ENCODE measurements around the gene ABCD4. TPM values are rescaled to one million over a fixed set of nuclear protein-coding genes. Genes with fewer than 3 reads are reported as not detected.

Gene ABCD4
- total and polyA plus RNA-seq, 2 experiments from 2014 or later = 24.1 to 26.3 TPM

DNA sequence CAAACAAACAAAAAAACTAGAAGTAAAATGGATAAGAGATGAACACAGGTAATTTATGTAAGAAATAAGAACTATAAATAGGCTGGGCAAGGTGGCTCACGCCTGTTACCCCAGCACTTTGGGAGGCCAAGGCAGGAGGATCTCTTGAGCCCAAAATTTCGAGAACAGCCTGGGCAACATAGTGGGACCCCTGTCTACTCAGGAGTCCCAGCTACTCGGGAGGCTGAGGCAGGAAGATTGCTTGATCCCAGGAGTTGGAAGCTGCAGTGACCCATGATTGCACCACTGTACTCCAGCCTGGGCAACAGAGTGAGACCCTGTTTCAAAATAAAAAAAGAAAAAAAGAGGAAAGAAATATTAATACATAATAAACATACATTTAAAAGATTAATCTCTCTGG, 22.7 kb upstream of the ABCD4 start:
- Histone ChIP-seq H3F3A (ENCODE audit: insufficient read depth) (no peaks in the 10 kb centered on the region), H3K4me1 (ENCODE audit: insufficient read depth) (no peaks in the 10 kb centered on the region), H3K9me2 (ENCODE audit: insufficient read depth) (no peaks in the 10 kb centered on the region), H4K20me1 (ENCODE audit: insufficient read depth) (no peaks in the 10 kb centered on the region), H3K4me2 (ENCODE audit: unreplicated experiment) (no peak overlapping the region), H3K79me2 (ENCODE audit: insufficient read depth) (no peaks in the 10 kb centered on the region), H3K4me3 (no peak overlapping the region), H3K9me3 (ENCODE audit: low read depth) (no peaks in the 10 kb centered on the region), H3K27me3 (replicated peaks; ENCODE audit: insufficient read depth) (peaks cover 13% of the 10 kb centered on the region), H3K9ac (no peak overlapping the region), H2AFZ (no peak overlapping the region), H3K27ac (no peak overlapping the region), H3K36me3 (ENCODE audit: low read depth) (no peaks in the 10 kb centered on the region)
- DNase-seq = no peak
- no peak for TF ChIP-seq EZH2phosphoT487 (IDR thresholded peaks at IDR 0.05; ENCODE audit: insufficient read depth, low read depth)
- 28 to 44% methylated on average over 3 of the region's 3 CpGs for WGBS, 2 experiments (ENCODE audit: low coverage in 1 of 2, low lambda C conversion rate in 2 of 2, missing lambda C conversion rate in 2 of 2)
- in situ Hi-C loops (cut with MboI) = no loop called here

DNA sequence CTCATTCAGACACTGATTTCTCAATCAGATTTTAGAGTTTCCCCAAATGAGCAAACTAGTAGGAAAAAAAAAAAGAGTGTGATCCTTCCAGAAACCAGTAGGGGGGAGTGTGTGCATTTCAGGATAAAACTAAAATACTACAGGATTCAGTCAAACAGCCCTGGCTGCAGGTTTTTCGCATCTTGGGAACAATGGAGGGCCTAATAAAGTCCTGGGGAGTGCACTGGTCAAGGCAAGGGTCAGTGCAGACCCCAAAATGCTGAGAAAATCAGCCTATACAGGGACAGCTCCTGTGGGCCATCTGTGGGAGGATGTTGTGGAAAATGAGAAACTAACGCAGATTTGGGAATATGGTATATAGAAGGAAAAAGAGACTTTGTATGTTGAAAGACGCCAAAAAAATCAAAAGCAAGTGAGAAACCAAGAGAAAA, 22.2 kb upstream of the ABCD4 start:
- Histone ChIP-seq H3K4me2 (ENCODE audit: unreplicated experiment) (no peak overlapping the region), H3K79me2 (ENCODE audit: insufficient read depth) (no peaks in the 10 kb centered on the region), H4K20me1 (ENCODE audit: insufficient read depth) (no peaks in the 10 kb centered on the region), H3K27me3 (replicated peaks; ENCODE audit: insufficient read depth) (peaks cover 13% of the 10 kb centered on the region), H3K4me3 (no peak overlapping the region), H3K36me3 (ENCODE audit: low read depth) (no peaks in the 10 kb centered on the region), H3K9me3 (ENCODE audit: low read depth) (no peaks in the 10 kb centered on the region), H3K4me1 (ENCODE audit: insufficient read depth) (no peaks in the 10 kb centered on the region), H3K9ac (no peak overlapping the region), H3K9me2 (ENCODE audit: insufficient read depth) (no peaks in the 10 kb centered on the region), H3K27ac (no peak overlapping the region), H2AFZ (no peak overlapping the region), H3F3A (ENCODE audit: insufficient read depth) (no peaks in the 10 kb centered on the region)
- DNase-seq = peak; percentile 63
- in situ Hi-C loops (cut with MboI) = no loop called here
- TF ChIP-seq EZH2 (IDR thresholded peaks at IDR 0.05; ENCODE audit: insufficient read depth, poor library complexity, severe bottlenecking) (no peak), EZH2phosphoT487 (IDR thresholded peaks at IDR 0.05; ENCODE audit: insufficient read depth, low read depth) (no peak)
- 49 to 52% methylated on average over 3 of the region's 3 CpGs for WGBS, 2 experiments (ENCODE audit: low coverage in 1 of 2, low lambda C conversion rate in 2 of 2, missing lambda C conversion rate in 2 of 2)

DNA sequence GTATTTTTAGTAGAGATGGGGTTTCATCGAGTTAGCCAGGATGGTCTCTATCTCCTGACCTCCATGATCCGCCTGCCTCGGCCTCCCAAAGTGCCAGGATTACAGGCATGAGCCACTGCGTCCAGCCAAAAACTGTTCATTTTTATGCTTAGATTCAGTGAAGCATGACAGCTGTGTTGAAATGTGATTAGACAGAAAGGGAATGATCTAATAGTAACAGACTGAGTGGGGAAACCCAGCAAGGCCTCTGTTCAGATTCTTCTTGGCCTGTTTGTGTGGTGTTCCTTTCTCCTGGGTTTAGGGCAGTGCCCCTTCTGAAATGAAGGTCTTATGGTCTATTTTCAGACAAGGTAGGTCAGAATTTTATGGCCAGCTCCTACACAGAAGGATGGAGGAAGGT, 11.8 kb upstream of the ABCD4 start:
- peaks cover 9% of the 10 kb centered on the region for H3K27me3 ChIP-seq (replicated peaks; ENCODE audit: insufficient read depth)
- H4K20me1 ChIP-seq (ENCODE audit: insufficient read depth) = no peaks in the 10 kb centered on the region
- 18 to 32% methylated on average over 4 of the region's 4 CpGs for WGBS, 2 experiments (ENCODE audit: low coverage in 1 of 2, low lambda C conversion rate in 2 of 2, missing lambda C conversion rate in 2 of 2)
- in situ Hi-C loops (cut with MboI) = no loop called here
- H3K36me3 ChIP-seq (ENCODE audit: low read depth) = no peaks in the 10 kb centered on the region
- H3K79me2 ChIP-seq (ENCODE audit: insufficient read depth) = no peaks in the 10 kb centered on the region
- no peak for DNase-seq
- H3K9me3 ChIP-seq (ENCODE audit: low read depth) = no peaks in the 10 kb centered on the region
- H2AFZ ChIP-seq = no peak overlapping the region
- H3K4me3 ChIP-seq = no peak overlapping the region
- H3F3A ChIP-seq (ENCODE audit: insufficient read depth) = no peaks in the 10 kb centered on the region
- no peak for TF ChIP-seq EZH2 (IDR thresholded peaks at IDR 0.05; ENCODE audit: insufficient read depth, poor library complexity, severe bottlenecking)
- TF ChIP-seq EZH2phosphoT487 (IDR thresholded peaks at IDR 0.05; ENCODE audit: insufficient read depth, low read depth) = no peak
- no peak overlapping the region for H3K9ac ChIP-seq
- no peaks in the 10 kb centered on the region for H3K4me1 ChIP-seq (ENCODE audit: insufficient read depth)
- H3K9me2 ChIP-seq (ENCODE audit: insufficient read depth) = no peaks in the 10 kb centered on the region
- no peak overlapping the region for H3K27ac ChIP-seq
- no peak overlapping the region for H3K4me2 ChIP-seq (ENCODE audit: unreplicated experiment)

DNA sequence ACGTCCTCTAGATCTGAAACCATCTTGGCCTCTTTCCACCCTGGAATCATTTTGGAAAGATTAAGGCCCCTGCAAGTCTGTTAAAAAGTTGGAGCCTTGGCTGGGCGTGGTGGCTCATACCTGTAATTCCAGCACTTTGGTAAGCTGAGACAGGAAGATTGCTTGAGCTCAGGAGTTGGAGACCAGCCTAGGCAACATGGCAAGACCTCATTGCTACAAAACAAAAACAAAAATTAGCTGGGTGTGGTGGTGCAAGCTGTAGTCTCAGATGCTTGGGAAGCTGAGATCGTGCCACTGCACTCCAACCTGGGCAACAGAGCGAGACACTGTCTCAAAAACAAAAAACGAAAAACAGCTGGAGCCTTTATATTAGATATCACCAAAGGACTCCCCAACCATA, 10.9 kb upstream of the ABCD4 start:
- no peak for DNase-seq
- no peaks in the 10 kb centered on the region for H3K79me2 ChIP-seq (ENCODE audit: insufficient read depth)
- H3K4me2 ChIP-seq (ENCODE audit: unreplicated experiment) = no peak overlapping the region
- no peak overlapping the region for H2AFZ ChIP-seq
- no peaks in the 10 kb centered on the region for H3K9me2 ChIP-seq (ENCODE audit: insufficient read depth)
- no peaks in the 10 kb centered on the region for H3K4me1 ChIP-seq (ENCODE audit: insufficient read depth)
- no peaks in the 10 kb centered on the region for H3K9me3 ChIP-seq (ENCODE audit: low read depth)
- no peaks in the 10 kb centered on the region for H4K20me1 ChIP-seq (ENCODE audit: insufficient read depth)
- H3K27ac ChIP-seq = no peak overlapping the region
- no peaks in the 10 kb centered on the region for H3F3A ChIP-seq (ENCODE audit: insufficient read depth)
- TF ChIP-seq EZH2 (IDR thresholded peaks at IDR 0.05; ENCODE audit: insufficient read depth, poor library complexity, severe bottlenecking) (no peak), EZH2phosphoT487 (IDR thresholded peaks at IDR 0.05; ENCODE audit: insufficient read depth, low read depth) (no peak)
- in situ Hi-C loops (cut with MboI) = no loop called here
- H3K4me3 ChIP-seq = no peak overlapping the region
- H3K9ac ChIP-seq = no peak overlapping the region
- peaks cover 4% of the 10 kb centered on the region for H3K27me3 ChIP-seq (replicated peaks; ENCODE audit: insufficient read depth)
- no peaks in the 10 kb centered on the region for H3K36me3 ChIP-seq (ENCODE audit: low read depth)
- WGBS, 2 experiments (ENCODE audit: low coverage in 1 of 2, low lambda C conversion rate in 2 of 2, missing lambda C conversion rate in 2 of 2) = 19 to 21% methylated on average over 5 of the region's 5 CpGs

DNA sequence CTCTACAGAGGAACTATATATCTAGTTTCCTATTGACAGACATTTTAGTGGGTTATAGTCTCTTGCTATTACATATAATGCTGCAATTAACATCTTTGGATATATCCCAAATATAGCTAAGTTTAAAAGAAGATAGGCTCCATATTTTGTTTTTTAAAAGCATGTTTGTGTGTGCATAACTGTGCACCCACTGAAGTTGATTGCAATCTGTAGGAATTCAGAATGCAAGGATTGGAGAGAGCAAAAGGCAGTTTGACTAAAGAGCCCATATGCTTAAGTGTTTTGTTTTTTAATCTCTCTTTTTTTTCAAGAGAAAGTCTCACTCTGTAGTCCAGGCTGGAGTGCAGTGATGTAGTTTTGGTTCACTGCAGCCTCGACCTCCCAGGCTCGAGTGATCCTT, 9.4 kb upstream of the ABCD4 start:
- no peaks in the 10 kb centered on the region for H3K9me2 ChIP-seq (ENCODE audit: insufficient read depth)
- in situ Hi-C loops (cut with MboI) = no loop called here
- H3K27ac ChIP-seq = no peak overlapping the region
- no peak overlapping the region for H2AFZ ChIP-seq
- no peaks in the 10 kb centered on the region for H4K20me1 ChIP-seq (ENCODE audit: insufficient read depth)
- no peak for TF ChIP-seq EZH2 (IDR thresholded peaks at IDR 0.05; ENCODE audit: insufficient read depth, poor library complexity, severe bottlenecking)
- no peak overlapping the region for H3K4me2 ChIP-seq (ENCODE audit: unreplicated experiment)
- no peaks in the 10 kb centered on the region for H3F3A ChIP-seq (ENCODE audit: insufficient read depth)
- WGBS, 2 experiments (ENCODE audit: low coverage in 1 of 2, low lambda C conversion rate in 2 of 2, missing lambda C conversion rate in 2 of 2) = 25 to 41% methylated on average over 2 of the region's 2 CpGs
- no peak overlapping the region for H3K9ac ChIP-seq
- no peak overlapping the region for H3K4me3 ChIP-seq
- H3K9me3 ChIP-seq (ENCODE audit: low read depth) = no peaks in the 10 kb centered on the region
- H3K27me3 ChIP-seq (replicated peaks; ENCODE audit: insufficient read depth) = peaks cover 4% of the 10 kb centered on the region
- H3K4me1 ChIP-seq (ENCODE audit: insufficient read depth) = no peaks in the 10 kb centered on the region
- DNase-seq = no peak
- H3K79me2 ChIP-seq (ENCODE audit: insufficient read depth) = no peaks in the 10 kb centered on the region
- no peaks in the 10 kb centered on the region for H3K36me3 ChIP-seq (ENCODE audit: low read depth)

All from GM23248 (cell line).